Epithelial cell of esophagus (primary cell): Measurements from ENCODE around the gene CD3D.

ENCODE experiments used
- DNase-seq: peaks from one replicate; pipeline ENCODE4 v3.0.0; 2010; ENCODE audit warnings: low read depth
- H3K4me3 ChIP-seq: 2 replicates; pipeline ENCODE4 v1.5.1; 2011; ENCODE audit warnings: mild to moderate bottlenecking, low read length, control low read depth
- CTCF ChIP-seq: IDR thresholded peaks from 2 replicates; pipeline ENCODE4 v1.5.1; 2011; ENCODE audit warnings: low read depth, mild to moderate bottlenecking, low read length, control low read depth, inconsistent platforms; ENCODE audit not compliant: insufficient read depth; ENCODE audit errors: missing control alignments

CD3D gene

DNA sequence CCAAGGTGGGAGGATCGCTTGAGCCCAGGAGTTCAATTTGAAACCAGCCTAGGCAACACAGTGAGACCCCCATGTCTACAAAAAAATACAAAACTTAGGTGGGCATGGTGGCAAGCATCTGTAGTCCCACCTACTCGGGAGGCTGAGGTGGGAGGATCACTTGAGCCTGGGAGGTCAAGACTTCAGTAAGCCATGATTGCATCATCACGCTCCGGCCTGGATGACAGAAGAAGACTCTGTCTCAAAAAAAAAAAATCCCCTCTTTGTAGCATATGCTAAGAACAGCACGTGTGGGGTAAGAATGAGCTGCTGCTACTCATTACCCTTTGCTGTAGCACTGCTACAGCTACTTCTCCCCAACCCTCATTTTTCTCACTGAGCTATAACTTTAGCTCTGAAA is 31.4 kb upstream of the CD3D start:
- TF ChIP-seq CTCF, result no peak
- DNase-seq, result no peak
- no peak overlapping the region for H3K4me3 ChIP-seq

GRCh38 chr11:118373263-118373662 is 30.8 kb upstream of the CD3D start:
- no peak overlapping the region for H3K4me3 ChIP-seq
- no peak for DNase-seq
- no peak for TF ChIP-seq CTCF

DNA sequence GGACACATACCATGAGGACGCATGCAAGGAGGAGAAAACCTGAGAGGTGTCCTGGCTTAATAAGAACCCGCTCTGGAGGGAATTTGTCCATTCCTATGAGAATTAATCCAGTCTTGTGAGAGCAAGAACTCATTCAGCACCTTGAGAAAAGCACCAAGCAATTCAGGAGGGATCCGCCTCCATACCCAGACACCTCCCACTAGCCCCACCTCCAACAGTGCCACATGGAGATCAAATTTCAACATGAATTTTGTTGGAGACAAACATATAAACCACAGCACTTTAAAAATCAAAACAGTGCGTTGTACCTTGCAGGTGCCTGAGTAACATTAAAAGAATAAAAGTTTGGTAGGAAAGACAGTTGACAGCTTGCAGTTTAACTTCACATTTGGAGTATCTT is 28.3 kb upstream of the CD3D start:
- TF ChIP-seq CTCF, result no peak
- no peak for DNase-seq
- H3K4me3 ChIP-seq, result no peak overlapping the region

DNA sequence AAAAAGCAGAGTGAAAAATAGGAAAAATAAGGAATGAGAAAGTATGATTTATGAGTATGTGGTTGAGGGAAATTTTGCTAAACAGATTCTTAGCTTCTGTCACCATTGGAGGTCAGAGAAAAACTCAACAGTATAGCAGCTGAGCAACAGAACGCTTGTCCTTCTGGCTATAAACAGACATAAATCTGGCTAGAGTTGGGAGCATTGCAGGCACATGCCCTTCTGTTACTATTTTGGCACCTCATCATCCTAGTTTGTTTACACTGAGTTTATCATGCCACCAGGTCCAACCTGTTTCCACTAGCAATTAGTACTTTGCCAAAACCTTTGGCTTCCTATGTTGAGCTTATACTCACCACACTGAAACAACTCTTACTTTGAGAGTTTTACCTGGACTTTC is 23.8 kb upstream of the CD3D start:
- H3K4me3 ChIP-seq, result no peak overlapping the region
- TF ChIP-seq CTCF, result no peak
- DNase-seq, result peak; percentile 40

DNA sequence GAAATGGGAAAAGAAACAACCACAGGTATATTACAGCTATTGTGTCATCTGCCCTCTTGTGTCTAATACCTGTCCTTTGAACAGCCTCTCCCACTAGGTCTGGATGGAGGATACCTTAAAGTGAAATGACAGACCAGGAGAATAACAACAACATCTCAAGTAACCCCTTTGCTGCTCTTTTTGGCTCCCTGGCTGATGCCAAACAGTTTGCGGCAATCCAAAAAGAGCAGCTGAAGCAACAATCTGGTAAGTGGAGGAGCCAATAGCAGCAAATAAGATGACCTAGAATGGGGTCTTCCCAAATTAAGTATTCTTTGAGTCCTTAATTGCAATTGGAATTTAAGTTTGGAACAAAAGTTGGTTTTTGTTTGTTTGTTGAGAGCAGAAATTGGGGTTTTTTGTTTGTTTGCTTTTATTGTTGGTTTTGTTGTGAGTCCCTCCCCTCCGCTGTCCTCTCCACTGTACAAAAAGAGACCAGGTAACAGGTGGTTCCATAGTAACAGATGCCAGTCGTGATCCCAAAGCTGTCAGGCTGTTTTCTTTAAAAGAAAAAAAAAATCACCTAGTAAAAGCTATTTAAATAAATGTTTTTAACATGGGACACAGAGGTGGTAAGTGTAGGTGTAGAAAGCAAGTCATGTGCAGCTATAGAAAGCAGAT is 22.6 kb upstream of the CD3D start:
- DNase-seq, result no peak

GRCh38 chr11:118359295-118359958 is 16.9 kb upstream of the CD3D start, which contains the start of gene UBE4A:
Gene UBE4A, plus strand, starts transcription at chr11:118359600. Its CDS starts 5,481 bp downstream, at chr11:118365081.
- peak within 1 kb of the TSS; percentile 100 for H3K4me3 ChIP-seq
- no peak for TF ChIP-seq CTCF
- peak; percentile 95 for DNase-seq

More for the DNA sequence above, 22.6 kb upstream of the CD3D start:
- no peak overlapping the region for H3K4me3 ChIP-seq
- TF ChIP-seq CTCF, result no peak
